Measurements from ENCODE around the gene GRIK4. TPM values are rescaled to one million over a fixed set of nuclear protein-coding genes. Genes with fewer than 3 reads are reported as not detected.
A peak's percentile ranks its signal among the peaks of the same experiment; 100 is the strongest.

The GRIK4 gene
- total RNA-seq, 1 experiment from 2014 or later: 3.3 TPM

- TF ChIP-seq FOXP1 (CRISPR knock-in tag; IDR thresholded peaks at IDR 0.05; ENCODE audit: borderline replicate concordance) (no peak), ATF3 (CRISPR knock-in tag; conservative IDR thresholded peaks at IDR 0.05) (no peak)
These were observed 176.6 kb downstream of the GRIK4 start (continued) for GRCh38 chr11:120688163-120688562.

DNA sequence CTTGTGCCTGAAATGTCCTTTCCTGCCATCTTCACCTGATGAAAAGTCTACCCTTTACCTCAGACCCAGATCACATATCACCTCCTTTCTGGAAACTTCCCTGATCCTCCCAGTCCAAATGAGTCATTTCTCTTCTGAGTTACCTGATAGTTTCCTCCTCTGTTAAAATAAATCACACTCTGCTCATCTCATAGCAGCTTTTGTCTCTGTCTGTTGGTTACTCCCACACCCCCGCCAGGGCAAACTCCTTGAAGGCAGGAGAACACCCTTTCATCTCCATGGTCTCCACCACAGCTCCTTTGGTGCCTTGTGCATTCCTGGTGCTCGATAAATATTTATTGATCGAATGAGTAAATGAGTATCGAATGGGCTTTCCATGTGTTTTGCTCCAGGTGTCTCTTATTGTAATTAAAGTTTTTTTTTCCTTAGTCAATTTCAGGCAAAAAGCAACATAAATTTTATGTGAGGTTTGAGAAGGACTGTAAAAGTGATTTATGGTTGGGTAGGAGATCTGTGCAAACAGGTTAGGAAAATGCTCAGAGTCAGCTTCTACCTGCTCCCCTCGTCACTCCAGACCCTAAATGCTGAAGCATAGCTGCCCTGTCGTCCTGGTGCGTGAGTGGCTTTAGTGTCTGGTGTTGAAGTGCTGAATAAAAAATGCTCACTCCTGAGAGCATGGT, 178.2 kb downstream of the GRIK4 start:
- Mint-ChIP-seq H3K36me3 (no peaks in the 10 kb centered on the region), H3K27me3 (ENCODE audit: low read depth) (no peaks in the 10 kb centered on the region; the same call in 1 of the 2 replicates), H3K27ac (no peak overlapping the region; the same call in 1 of the 2 replicates), H3K4me1 (no peaks in the 10 kb centered on the region), H3K9me3 (no peaks in the 10 kb centered on the region), H3K4me3 (no peak overlapping the region)
- DNase-seq (ENCODE audit: low spot score): no peak
- no peak for ATAC-seq
- TF ChIP-seq ZSCAN18 (CRISPR knock-in tag; IDR thresholded peaks at IDR 0.05) (no peak), NFYB (CRISPR knock-in tag; conservative IDR thresholded peaks at IDR 0.05; ENCODE audit: low read depth) (0 out of 2 replicates have a peak, but pooled peaks have one; percentile 8)
- POLR2A ChIA-PET: no interaction called here
- CTCF ChIA-PET: no interaction called here

- Mint-ChIP-seq H3K36me3 (no peaks in the 10 kb centered on the region), H3K4me1 (no peaks in the 10 kb centered on the region), H3K9me3 (no peaks in the 10 kb centered on the region), H3K27ac (no peak overlapping the region), H3K27me3 (ENCODE audit: low read depth) (no peaks in the 10 kb centered on the region; the same call in 1 of the 2 replicates), H3K4me3 (no peak overlapping the region)
- DNase-seq (ENCODE audit: low spot score): no peak
- ChIA-PET POLR2A (no interaction called here), CTCF (no interaction called here)
- ATAC-seq: no peak
- TF ChIP-seq RELA (CRISPR knock-in tag; IDR thresholded peaks at IDR 0.05; ENCODE audit: borderline replicate concordance): no peak
- no peak for TF ChIP-seq ERG (CRISPR knock-in tag; IDR thresholded peaks at IDR 0.05)
- TF ChIP-seq E2F5 (CRISPR knock-in tag; IDR thresholded peaks at IDR 0.05): no peak
- TF ChIP-seq, protein P1, sequence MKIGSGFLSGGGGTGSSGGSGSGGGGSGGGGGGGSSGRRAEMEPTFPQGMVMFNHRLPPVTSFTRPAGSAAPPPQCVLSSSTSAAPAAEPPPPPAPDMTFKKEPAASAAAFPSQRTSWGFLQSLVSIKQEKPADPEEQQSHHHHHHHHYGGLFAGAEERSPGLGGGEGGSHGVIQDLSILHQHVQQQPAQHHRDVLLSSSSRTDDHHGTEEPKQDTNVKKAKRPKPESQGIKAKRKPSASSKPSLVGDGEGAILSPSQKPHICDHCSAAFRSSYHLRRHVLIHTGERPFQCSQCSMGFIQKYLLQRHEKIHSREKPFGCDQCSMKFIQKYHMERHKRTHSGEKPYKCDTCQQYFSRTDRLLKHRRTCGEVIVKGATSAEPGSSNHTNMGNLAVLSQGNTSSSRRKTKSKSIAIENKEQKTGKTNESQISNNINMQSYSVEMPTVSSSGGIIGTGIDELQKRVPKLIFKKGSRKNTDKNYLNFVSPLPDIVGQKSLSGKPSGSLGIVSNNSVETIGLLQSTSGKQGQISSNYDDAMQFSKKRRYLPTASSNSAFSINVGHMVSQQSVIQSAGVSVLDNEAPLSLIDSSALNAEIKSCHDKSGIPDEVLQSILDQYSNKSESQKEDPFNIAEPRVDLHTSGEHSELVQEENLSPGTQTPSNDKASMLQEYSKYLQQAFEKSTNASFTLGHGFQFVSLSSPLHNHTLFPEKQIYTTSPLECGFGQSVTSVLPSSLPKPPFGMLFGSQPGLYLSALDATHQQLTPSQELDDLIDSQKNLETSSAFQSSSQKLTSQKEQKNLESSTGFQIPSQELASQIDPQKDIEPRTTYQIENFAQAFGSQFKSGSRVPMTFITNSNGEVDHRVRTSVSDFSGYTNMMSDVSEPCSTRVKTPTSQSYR (CRISPR knock-in tag; IDR thresholded peaks at IDR 0.05): no peak
- no peak for TF ChIP-seq NFYB (CRISPR knock-in tag; conservative IDR thresholded peaks at IDR 0.05; ENCODE audit: low read depth)
- no peak for TF ChIP-seq PRRX2 (CRISPR knock-in tag; IDR thresholded peaks at IDR 0.05)
- no peak for TF ChIP-seq GTF2I (CRISPR knock-in tag; conservative IDR thresholded peaks at IDR 0.05)
- TF ChIP-seq, protein P2, sequence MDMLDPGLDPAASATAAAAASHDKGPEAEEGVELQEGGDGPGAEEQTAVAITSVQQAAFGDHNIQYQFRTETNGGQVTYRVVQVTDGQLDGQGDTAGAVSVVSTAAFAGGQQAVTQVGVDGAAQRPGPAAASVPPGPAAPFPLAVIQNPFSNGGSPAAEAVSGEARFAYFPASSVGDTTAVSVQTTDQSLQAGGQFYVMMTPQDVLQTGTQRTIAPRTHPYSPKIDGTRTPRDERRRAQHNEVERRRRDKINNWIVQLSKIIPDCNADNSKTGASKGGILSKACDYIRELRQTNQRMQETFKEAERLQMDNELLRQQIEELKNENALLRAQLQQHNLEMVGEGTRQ (CRISPR knock-in tag; IDR thresholded peaks at IDR 0.05): no peak
- no peak for TF ChIP-seq TP53 (CRISPR knock-in tag; IDR thresholded peaks at IDR 0.05)
- no peak for TF ChIP-seq NR2C2 (CRISPR knock-in tag; IDR thresholded peaks at IDR 0.05)
- TF ChIP-seq, protein P3, sequence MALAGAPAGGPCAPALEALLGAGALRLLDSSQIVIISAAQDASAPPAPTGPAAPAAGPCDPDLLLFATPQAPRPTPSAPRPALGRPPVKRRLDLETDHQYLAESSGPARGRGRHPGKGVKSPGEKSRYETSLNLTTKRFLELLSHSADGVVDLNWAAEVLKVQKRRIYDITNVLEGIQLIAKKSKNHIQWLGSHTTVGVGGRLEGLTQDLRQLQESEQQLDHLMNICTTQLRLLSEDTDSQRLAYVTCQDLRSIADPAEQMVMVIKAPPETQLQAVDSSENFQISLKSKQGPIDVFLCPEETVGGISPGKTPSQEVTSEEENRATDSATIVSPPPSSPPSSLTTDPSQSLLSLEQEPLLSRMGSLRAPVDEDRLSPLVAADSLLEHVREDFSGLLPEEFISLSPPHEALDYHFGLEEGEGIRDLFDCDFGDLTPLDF (CRISPR knock-in tag; IDR thresholded peaks at IDR 0.05): no peak
- TF ChIP-seq, protein P4, sequence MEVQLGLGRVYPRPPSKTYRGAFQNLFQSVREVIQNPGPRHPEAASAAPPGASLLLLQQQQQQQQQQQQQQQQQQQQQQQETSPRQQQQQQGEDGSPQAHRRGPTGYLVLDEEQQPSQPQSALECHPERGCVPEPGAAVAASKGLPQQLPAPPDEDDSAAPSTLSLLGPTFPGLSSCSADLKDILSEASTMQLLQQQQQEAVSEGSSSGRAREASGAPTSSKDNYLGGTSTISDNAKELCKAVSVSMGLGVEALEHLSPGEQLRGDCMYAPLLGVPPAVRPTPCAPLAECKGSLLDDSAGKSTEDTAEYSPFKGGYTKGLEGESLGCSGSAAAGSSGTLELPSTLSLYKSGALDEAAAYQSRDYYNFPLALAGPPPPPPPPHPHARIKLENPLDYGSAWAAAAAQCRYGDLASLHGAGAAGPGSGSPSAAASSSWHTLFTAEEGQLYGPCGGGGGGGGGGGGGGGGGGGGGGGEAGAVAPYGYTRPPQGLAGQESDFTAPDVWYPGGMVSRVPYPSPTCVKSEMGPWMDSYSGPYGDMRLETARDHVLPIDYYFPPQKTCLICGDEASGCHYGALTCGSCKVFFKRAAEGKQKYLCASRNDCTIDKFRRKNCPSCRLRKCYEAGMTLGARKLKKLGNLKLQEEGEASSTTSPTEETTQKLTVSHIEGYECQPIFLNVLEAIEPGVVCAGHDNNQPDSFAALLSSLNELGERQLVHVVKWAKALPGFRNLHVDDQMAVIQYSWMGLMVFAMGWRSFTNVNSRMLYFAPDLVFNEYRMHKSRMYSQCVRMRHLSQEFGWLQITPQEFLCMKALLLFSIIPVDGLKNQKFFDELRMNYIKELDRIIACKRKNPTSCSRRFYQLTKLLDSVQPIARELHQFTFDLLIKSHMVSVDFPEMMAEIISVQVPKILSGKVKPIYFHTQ (CRISPR knock-in tag; IDR thresholded peaks at IDR 0.05): no peak
These were observed 178.9 kb downstream of the GRIK4 start for GRCh38 chr11:120690406-120690805.

Data from WTC11 (cell line).